Left kidney (tissue), 2 donors: ENCODE measurements around the gene GJC2. TPM values are rescaled to one million over a fixed set of nuclear protein-coding genes. Genes with fewer than 3 reads are reported as not detected.

Experiments used
- DNase-seq: peaks from one replicate; pipeline ENCODE4 v3.0.0-alpha.2; 2013
- polyA plus RNA-seq: library from polyadenylated mRNA; unstranded; fragments of 120-200 nt; gene quantifications from one replicate; pipeline ENCODE4 v1.2.1, GENCODE V29; 2013; ENCODE audit not compliant: insufficient read length

GJC2 gene
- polyA plus RNA-seq, 1 donor = 0.42 TPM

DNA sequence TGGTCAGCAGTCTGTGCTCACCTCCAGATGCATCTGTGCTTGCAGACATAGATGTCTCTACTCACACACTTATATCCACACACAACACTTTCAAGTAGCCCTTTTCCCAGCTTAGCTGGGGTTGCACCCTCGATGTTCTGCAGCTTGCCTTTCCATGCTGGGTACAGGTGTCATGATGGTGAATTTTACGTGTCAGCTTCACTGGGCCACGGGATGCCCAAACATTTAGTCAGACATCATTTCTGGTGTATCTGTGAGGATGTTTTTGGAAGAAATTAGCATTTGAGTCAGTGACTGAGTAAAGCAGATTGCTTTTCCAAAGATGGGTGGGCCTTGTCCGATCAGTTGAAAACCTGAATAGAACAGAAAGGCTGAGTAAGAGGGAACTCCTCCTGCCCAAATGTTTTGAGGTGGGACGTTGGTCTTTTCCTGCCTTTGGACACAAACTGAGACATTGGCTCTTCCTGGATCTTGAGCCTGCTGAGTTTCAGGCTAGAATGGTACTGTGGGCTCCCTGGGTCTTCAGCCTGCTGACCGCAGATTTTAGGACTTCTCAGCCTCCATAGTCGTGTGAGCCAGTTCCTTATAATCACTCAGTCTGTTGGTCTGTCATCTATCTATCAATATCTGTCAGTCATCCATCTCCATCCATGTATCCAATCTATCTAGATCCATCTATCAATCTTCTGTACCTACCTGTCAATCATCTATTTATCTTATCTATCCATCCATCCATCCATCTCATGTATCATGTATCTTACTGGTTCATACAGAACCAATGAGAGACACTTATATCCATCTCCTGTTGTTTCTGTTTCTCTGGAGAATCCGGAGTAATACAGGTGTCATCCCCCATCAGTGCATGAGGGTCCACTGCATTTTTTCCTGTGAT, 45.4 kb downstream of the GJC2 start:
- DNase-seq = no peak

DNA sequence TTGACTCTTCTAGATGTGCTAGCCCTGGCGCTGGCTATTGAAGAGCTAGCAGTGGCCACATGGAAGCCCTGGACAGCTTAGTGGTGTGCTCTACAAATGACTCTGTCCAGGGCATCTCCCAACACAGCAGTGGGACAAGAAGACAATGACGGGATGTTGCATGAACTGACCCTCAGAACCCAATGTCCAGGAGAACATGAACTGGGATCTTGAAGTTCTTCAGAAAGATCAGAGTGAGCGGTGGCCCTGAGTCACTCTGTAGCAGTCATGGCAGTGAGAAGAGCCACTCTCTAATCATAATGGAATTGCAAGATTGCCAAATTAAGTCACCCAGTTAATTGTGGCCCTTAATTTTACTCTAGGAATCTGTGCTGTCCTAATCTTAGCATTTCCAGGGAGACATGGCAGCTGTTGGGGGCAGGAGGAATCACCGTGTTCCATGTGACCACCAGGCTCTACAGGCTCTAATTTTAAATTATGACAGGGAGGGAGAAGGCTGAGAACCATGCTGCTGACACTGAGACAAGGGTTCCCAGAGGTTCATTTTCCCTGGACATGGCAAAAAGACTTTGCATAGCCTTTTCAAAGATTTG, 47.9 kb downstream of the GJC2 start:
- no peak for DNase-seq

GRCh38 chr1:228198977-228199590, 49.4 kb downstream of the GJC2 start:
- DNase-seq = no peak

DNA sequence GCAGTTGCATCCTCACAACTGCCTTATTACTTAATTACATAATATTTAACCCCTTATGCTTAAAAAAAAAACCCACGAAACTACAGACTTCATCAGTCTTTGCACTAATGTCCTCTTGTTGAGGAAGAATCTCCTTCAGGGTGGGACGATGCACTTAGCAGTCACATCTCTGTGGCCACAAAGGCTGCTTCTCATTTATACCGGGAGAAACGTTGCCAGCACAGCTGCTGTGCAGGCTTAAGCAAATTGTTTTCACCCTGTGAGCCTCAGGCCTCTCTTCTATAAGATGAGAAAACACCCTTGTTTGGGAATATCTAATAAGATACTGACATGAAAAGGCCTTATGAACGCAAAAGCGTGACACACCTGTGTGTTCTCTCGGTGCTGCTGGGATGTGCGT, 55.2 kb downstream of the GJC2 start:
- DNase-seq = no peak

GRCh38 chr1:228205526-228206436, 56.1 kb downstream of the GJC2 start:
- no peak for DNase-seq

DNA sequence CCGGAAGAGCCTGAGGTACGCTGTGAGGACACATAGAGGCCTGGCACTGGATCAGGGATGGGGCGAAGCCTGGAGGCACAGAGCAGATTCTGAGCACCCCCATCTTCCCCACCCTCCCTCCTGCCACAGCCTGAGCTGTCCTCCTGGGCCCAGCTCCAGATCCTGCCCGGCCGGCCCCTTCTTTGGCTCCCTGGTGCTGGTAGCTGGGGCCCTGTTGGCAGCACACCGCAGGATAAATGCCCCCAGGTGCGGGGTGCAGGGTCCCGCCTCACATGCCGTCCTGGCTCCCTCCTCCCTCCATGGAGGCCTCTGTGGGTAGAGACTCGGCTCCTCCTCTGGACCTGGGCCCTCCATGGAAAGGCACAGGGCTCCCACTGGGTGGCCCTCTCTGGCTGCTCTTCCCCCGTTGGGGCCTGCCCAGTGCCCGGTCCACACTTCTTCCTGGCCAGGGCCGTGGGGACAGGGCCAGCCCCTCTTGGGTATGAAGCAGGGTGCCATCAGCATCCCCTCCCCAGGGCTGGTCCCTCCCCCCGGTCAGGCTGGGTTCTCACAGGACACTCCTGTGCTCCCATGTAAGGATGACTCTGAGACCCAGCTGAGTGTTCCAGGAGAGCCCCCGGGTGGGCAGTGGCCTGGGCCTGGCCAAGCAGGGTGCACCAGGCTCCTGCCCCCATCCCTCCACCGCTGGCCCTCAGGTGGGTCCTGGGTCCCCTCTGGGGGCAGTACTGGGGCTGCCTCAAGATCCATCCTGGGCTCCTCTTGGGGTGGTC, 57.0 kb downstream of the GJC2 start:
- DNase-seq = no peak

DNA sequence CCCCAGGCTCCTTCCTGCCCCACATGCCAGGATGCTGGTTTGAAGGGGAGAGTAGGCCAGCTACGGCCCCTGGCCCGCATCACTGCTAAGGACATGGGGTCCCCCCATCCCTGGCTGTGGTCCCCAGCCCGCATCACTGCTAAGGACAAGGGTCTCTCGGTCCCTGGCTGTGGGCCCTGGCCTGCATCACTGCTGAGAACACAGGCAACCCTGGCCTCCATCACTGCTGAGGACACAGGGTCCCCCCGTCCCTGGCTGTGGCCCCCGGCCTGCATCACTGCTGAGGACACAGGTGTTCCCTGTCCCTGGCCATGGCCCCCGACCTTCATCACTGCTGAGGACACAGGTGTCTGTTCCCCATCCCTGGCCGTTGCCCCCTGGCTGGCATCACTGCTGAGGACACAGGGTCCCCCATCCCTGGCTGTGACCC, 57.7 kb downstream of the GJC2 start:
- no peak for DNase-seq

GRCh38 chr1:228207851-228208821, 58.4 kb downstream of the GJC2 start, which contains the start of gene OBSCN:
Gene OBSCN, plus strand, starts transcription at chr1:228208044. Its CDS starts 3,740 bp downstream, at chr1:228211784.
- DNase-seq = no peak

DNA sequence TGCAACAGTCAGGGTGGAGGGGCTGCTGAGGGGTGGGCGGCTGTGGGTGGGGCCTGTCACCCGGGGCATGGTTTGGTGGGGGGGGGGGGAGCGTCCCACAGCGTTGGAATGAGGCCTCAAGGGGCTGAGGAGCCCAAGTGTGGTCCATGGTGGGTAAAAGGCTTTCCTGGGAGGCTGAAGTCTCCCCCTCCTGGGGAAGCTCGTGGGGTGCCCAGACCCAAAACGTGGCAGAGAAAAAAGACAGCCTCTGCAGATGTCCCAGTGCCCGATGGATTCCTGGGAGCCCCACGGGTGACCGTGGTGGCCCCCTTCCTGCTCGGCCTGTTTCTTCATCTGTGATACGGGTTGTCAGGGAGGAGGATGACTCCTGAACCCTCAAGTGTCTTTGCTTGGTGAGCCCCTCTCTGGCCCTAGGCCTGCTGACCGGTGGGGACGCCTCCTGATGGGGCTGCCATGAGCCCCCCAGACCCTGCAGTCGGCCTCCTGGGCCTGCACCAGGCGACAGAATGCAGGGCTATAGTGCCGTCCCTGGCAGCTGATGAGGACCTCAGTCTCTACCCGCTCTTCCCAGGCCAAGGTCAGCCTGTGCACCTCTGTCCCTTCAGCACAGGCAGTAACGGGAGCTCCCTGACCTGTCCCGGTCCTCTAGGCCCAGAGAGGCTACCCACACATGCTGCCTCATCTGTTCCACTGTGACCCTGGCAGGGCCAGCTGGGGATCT, 59.3 kb downstream of the GJC2 start:
- no peak for DNase-seq

Other genes starting within 250 kb of the GJC2 start
- 1.3 TPM for gene WNT9A, start 202.0 kb upstream of the GJC2 start, polyA plus RNA-seq
- gene WNT3A, start 142.9 kb upstream of the GJC2 start, polyA plus RNA-seq = 0.07 TPM
- gene ARF1, start 67.2 kb upstream of the GJC2 start, polyA plus RNA-seq = 272 TPM
- gene C1orf35, start 46.6 kb upstream of the GJC2 start, polyA plus RNA-seq = 15.1 TPM
- gene MRPL55, start 40.6 kb upstream of the GJC2 start, polyA plus RNA-seq = 35.8 TPM
- 82.3 TPM for gene GUK1, start 9.7 kb upstream of the GJC2 start, polyA plus RNA-seq
- gene IBA57, start 15.9 kb downstream of the GJC2 start, polyA plus RNA-seq = 5.8 TPM
- gene OBSCN, start 58.1 kb downstream of the GJC2 start, polyA plus RNA-seq = 40.0 TPM